CD4-positive, alpha-beta T cell (primary cell): Measurements from ENCODE around the gene UTF1. TPM values are rescaled to one million over a fixed set of nuclear protein-coding genes. Genes with fewer than 3 reads are reported as not detected.

ENCODE experiments used
- ATAC-seq: fragments of 200-7000 bp; cut with Tn5 transposase; one replicate; pipeline ENCODE4 v1.10.0; 2022; ENCODE audit warnings: mild to moderate bottlenecking; ENCODE audit not compliant: poor library complexity
- CTCF ChIA-PET: fragments of 350-600 bp; sonication (Branson Sonifier 250); formaldehyde crosslinking; loops from one replicate; lab custom pipeline; 2021; ENCODE audit warnings: antibody characterized with exemption, inconsistent platforms; lab: Charles Lee
- POLR2A ChIA-PET: fragments of 350-600 bp; sonication (Branson Sonifier 250); formaldehyde crosslinking; loops from one replicate; lab custom pipeline; 2021; ENCODE audit warnings: antibody characterized with exemption, inconsistent platforms; lab: Charles Lee
- DNase-seq, 14 experiments: peaks; one replicate each; pipeline ENCODE4 v3.0.0-alpha.2; 2013 to 2020; ENCODE audit warnings: mixed read lengths in 2 of 14
- H3K27ac ChIP-seq, 2 donors: one replicate each; pipeline versions ENCODE4 v1.5.1 to v1.7.0; 2013; ENCODE audit warnings: low read length in 2 of 2, low read depth in 1 of 2, mild to moderate bottlenecking in 1 of 2
- H3K27me3 ChIP-seq, 2 experiments: 1 replicate in 1 of 2; 2 replicates in 1 of 2; pipeline versions ENCODE4 v1.6.1 to v1.7.0; 2013; ENCODE audit warnings: low read length in 2 of 2, control low read depth in 1 of 2, mild to moderate bottlenecking in 1 of 2, moderate library complexity in 1 of 2; ENCODE audit not compliant: insufficient read depth in 2 of 2, control insufficient read depth in 1 of 2
- H3K36me3 ChIP-seq: one replicate; pipeline ENCODE4 v1.6.1; 2013; ENCODE audit warnings: low read length, control low read depth; ENCODE audit not compliant: insufficient read depth
- H3K4me1 ChIP-seq: one replicate; pipeline ENCODE4 v1.6.1; 2013; ENCODE audit warnings: low read length, control low read depth; ENCODE audit not compliant: insufficient read depth
- H3K4me3 ChIP-seq: one replicate; pipeline ENCODE4 v1.5.1; 2013; ENCODE audit warnings: mild to moderate bottlenecking, low read length, moderate library complexity
- H3K9me3 ChIP-seq, 2 experiments: 1 replicate in 1 of 2; 2 replicates in 1 of 2; pipeline versions ENCODE4 v1.6.1 to v1.7.0; 2013; ENCODE audit warnings: low read length in 2 of 2, mild to moderate bottlenecking in 2 of 2, control low read depth in 1 of 2, moderate library complexity in 1 of 2; ENCODE audit not compliant: control insufficient read depth in 1 of 2, insufficient read depth in 1 of 2
- H3K27ac Mint-ChIP-seq: one replicate; pipeline ENCODE4 v1.8.0; 2020; ENCODE audit warnings: mixed read lengths
- H3K27me3 Mint-ChIP-seq: one replicate; pipeline ENCODE4 v1.8.0; 2021; ENCODE audit warnings: mixed read lengths
- H3K36me3 Mint-ChIP-seq: one replicate; pipeline ENCODE4 v1.8.0; 2021; ENCODE audit warnings: low read depth, mixed read lengths
- H3K4me1 Mint-ChIP-seq: one replicate; pipeline ENCODE4 v1.8.0; 2021; ENCODE audit warnings: low read depth, mixed read lengths
- H3K4me3 Mint-ChIP-seq: one replicate; pipeline ENCODE4 v1.8.0; 2020; ENCODE audit warnings: mild to moderate bottlenecking, mixed read lengths
- H3K9me3 Mint-ChIP-seq: one replicate; pipeline ENCODE4 v1.8.0; 2020; ENCODE audit warnings: mixed read lengths
- intact Hi-C, 2 experiments: fragments of 100-400 bp; cut with DNase I in 1 of 2; cut with micrococcal nuclease in 1 of 2; formaldehyde crosslinking; loops; one replicate each; pipeline versions ENCODE4 v1.15.1 to v1.9.0; 2023 to 2025; cut with DNase I, micrococcal nuclease
- total RNA-seq, 174 experiments: library from RNA in 2 of 174; stranded (reverse) in 2 of 174; gene quantifications; one replicate each; pipeline ENCODE4 v1.2.3 and lab custom pipeline; 2021 to 2026
- TF ChIP-seq, protein P1 (sequence below): fragments of 200-600 bp; IDR thresholded peaks from one replicate; pipeline ENCODE4 v1.8.0; 2022; ENCODE audit warnings: antibody characterized with exemption, mild to moderate bottlenecking

Gene UTF1
- total RNA-seq, 2 experiments from 2014 or later = not detected

GRCh38 chr10:133276100-133276434 is 46.0 kb downstream of the UTF1 start:
- Mint-ChIP-seq H3K9me3 (no peaks in the 10 kb centered on the region), H3K27ac (peak overlapping the region; percentile 98), H3K4me3 (peak overlapping the region; percentile 94), H3K27me3 (no peaks in the 10 kb centered on the region), H3K36me3 (peaks cover 35% of the 10 kb centered on the region), H3K4me1 (peaks cover 40% of the 10 kb centered on the region)
- ChIA-PET POLR2A (interaction anchor here (1.0 to 2.5 kb wide), 6 partner anchors 10 to 32 kb away, joined by 3 to 22 read pairs (median 6); no protein-coding TSS in a partner anchor), CTCF (interaction anchor here (1.3 to 2.6 kb wide), 4 partner anchors 17 to 132 kb away, joined by 5 to 16 read pairs (median 9); no protein-coding TSS in a partner anchor)
- DNase-seq = no peak
- Histone ChIP-seq H3K4me3 (peak overlapping the region; percentile 91), H3K36me3 (peaks cover 28% of the 10 kb centered on the region), H3K4me1 (peaks cover 70% of the 10 kb centered on the region), H3K9me3 (no peaks in the 10 kb centered on the region), H3K27me3 (no peaks in the 10 kb centered on the region), H3K27ac (peak overlapping the region; percentile 86 to 90)
- ATAC-seq = no peak
- TF ChIP-seq, protein P1, sequence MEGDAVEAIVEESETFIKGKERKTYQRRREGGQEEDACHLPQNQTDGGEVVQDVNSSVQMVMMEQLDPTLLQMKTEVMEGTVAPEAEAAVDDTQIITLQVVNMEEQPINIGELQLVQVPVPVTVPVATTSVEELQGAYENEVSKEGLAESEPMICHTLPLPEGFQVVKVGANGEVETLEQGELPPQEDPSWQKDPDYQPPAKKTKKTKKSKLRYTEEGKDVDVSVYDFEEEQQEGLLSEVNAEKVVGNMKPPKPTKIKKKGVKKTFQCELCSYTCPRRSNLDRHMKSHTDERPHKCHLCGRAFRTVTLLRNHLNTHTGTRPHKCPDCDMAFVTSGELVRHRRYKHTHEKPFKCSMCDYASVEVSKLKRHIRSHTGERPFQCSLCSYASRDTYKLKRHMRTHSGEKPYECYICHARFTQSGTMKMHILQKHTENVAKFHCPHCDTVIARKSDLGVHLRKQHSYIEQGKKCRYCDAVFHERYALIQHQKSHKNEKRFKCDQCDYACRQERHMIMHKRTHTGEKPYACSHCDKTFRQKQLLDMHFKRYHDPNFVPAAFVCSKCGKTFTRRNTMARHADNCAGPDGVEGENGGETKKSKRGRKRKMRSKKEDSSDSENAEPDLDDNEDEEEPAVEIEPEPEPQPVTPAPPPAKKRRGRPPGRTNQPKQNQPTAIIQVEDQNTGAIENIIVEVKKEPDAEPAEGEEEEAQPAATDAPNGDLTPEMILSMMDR = no peak
- intact Hi-C loops = loop anchor here in 1 of 2 experiments (1.0 to 5.0 kb wide), 2 partner anchors 16 to 134 kb away; no protein-coding TSS in a partner anchor

DNA sequence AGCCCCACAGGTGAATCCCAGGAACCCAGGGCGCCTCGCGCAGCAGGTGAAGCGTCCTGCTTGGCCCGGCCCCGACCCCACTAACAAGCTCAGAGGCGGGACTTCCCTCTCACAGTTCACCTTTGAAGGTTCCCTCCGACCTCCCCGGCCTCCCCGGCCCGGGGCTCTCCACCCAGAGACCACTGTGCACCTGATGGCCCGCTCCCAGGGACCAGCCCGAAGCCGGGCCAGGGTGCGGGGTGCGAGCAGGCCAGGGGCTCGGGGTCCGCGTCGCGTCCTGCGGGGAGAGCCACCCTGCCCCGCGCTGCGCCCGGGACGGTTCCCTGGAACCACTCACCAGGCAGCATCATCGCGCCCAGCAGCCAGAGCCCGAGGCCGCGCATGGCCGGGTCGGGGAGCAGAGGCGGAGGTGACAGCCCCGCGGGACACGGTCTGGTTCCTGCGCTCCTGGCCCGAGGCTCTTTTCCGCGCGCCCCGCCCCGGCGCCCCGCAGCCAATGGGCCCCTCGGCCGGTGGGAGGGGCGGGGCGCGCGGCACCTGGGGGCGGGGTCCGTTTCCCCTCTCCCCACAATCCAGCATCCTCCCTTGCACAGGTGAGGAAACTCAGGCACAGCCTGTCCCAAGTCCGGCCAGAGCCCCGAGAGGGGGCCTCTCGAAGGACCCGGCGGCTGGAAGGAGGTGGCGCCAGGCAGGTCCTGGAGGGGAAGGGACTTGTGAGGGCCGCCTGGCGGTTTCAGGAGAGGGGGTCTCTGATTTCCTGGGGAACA is 46.6 kb downstream of the UTF1 start, which contains the start of gene ADAM8:
ADAM8 (minus strand) TSS at position 434 of the 767 bp plus-strand sequence; CDS start at position 383, 51 bp downstream.
- H3K9me3 ChIP-seq = no peaks in the 10 kb centered on the region
- H3K36me3 ChIP-seq = peaks cover 23% of the 10 kb centered on the region
- intact Hi-C loops = loop anchor here in 1 of 2 experiments (1.0 to 5.0 kb wide), 2 partner anchors 16 to 134 kb away; no protein-coding TSS in a partner anchor
- Mint-ChIP-seq H3K36me3 (peaks cover 33% of the 10 kb centered on the region), H3K27ac (peak within 1 kb of the TSS; percentile 98), H3K4me1 (peaks cover 40% of the 10 kb centered on the region), H3K27me3 (no peaks in the 10 kb centered on the region), H3K4me3 (peak within 1 kb of the TSS; percentile 94), H3K9me3 (no peaks in the 10 kb centered on the region)
- POLR2A ChIA-PET = interaction anchor here (1.0 to 2.5 kb wide), 5 partner anchors 10 to 31 kb away, joined by 3 to 22 read pairs (median 5); no protein-coding TSS in a partner anchor
- TF ChIP-seq, protein P1 = no peak
- CTCF ChIA-PET = interaction anchor here (2.2 to 2.6 kb wide), 2 partner anchors 20 to 31 kb away, joined by 12 to 16 read pairs; no protein-coding TSS in a partner anchor
- peak within 1 kb of the TSS; percentile 86 to 90 for H3K27ac ChIP-seq
- peak within 1 kb of the TSS; percentile 91 for H3K4me3 ChIP-seq
- H3K27me3 ChIP-seq = no peaks in the 10 kb centered on the region
- peak; percentile 44 to 86 (median 66) for DNase-seq
- H3K4me1 ChIP-seq = peaks cover 70% of the 10 kb centered on the region
- peak; percentile 37 for ATAC-seq

GRCh38 chr10:133277277-133277992 is 47.4 kb downstream of the UTF1 start:
- CTCF ChIA-PET = interaction anchor here (1.7 kb wide), 1 partner anchor 30 kb away, joined by 8 read pairs; no protein-coding TSS in a partner anchor
- Histone ChIP-seq H3K27ac (peak overlapping the region; percentile 86), H3K36me3 (peaks cover 20% of the 10 kb centered on the region), H3K9me3 (no peaks in the 10 kb centered on the region), H3K4me3 (peak overlapping the region; percentile 91), H3K4me1 (peaks cover 70% of the 10 kb centered on the region), H3K27me3 (no peaks in the 10 kb centered on the region)
- H3K27me3 Mint-ChIP-seq = no peaks in the 10 kb centered on the region
- H3K4me1 Mint-ChIP-seq = peaks cover 40% of the 10 kb centered on the region
- peaks cover 36% of the 10 kb centered on the region for H3K36me3 Mint-ChIP-seq
- H3K4me3 Mint-ChIP-seq = peak overlapping the region; percentile 91
- H3K9me3 Mint-ChIP-seq = no peaks in the 10 kb centered on the region
- DNase-seq = peak in 1 of 14 experiments; percentile 46
- POLR2A ChIA-PET = interaction anchor here (1.1 to 3.3 kb wide), 3 partner anchors 13 to 19 kb away, joined by 4 to 22 read pairs (median 20); no protein-coding TSS in a partner anchor
- no peak for ATAC-seq
- TF ChIP-seq, protein P1 = no peak
- intact Hi-C loops = loop anchor here in 1 of 2 experiments (5.0 kb wide), 1 partner anchor 135 kb away; no protein-coding TSS in a partner anchor
- peak overlapping the region; percentile 97 for H3K27ac Mint-ChIP-seq
